ENCODE measurements around the gene FNBP1. TPM values are rescaled to one million over a fixed set of nuclear protein-coding genes. Genes with fewer than 3 reads are reported as not detected.

The FNBP1 gene
- total RNA-seq, 1 experiment from 2014 or later, result 16.0 TPM

DNA sequence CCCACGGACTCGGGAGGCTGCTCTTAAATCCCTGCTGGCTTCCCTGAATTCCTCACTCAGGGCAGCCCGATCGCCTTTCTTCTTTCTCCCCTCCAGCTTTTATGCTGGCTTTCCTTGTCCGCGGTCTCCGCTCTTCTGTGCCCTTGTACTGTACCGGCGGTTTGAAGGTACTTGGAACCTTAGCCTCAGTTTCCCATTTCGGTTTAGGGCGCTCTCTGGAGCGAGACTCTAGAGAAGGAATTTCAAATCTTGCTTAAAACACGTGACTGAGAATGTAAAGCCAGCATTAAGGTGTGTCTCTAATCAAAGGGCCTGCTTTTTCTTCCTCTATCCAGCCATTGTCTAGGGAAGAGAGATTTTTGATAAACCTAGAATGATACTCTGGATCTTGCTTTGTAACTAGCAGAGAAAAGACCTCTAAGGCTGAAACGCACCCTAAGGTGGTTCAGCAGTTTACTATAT, 11.4 kb upstream of the FNBP1 start:
- Histone ChIP-seq H3K27me3 (ENCODE audit: control insufficient read depth, insufficient read depth, low read length) (no peaks in the 10 kb centered on the region), H3K4me3 (ENCODE audit: insufficient read depth, low read depth, low read length) (peak overlapping the region; percentile 71), H3K36me3 (replicated peaks; ENCODE audit: control insufficient read depth, insufficient read depth, low read length) (no peaks in the 10 kb centered on the region)
- DNase-seq, result no peak

- Histone ChIP-seq H3K36me3 (replicated peaks; ENCODE audit: control insufficient read depth, insufficient read depth, low read length) (no peaks in the 10 kb centered on the region), H3K27me3 (ENCODE audit: control insufficient read depth, insufficient read depth, low read length) (no peaks in the 10 kb centered on the region), H3K4me3 (ENCODE audit: insufficient read depth, low read depth, low read length) (peak within 1 kb of the TSS; percentile 71)
- peak; percentile 96 for DNase-seq
These were observed 10.7 kb upstream of the FNBP1 start, which contains the start of gene GPR107 for GRCh38 chr9:130053504-130054324. Gene GPR107 (plus strand): TSS chr9:130053906. CDS start chr9:130053933, 27 bp downstream.

- Histone ChIP-seq H3K4me3 (ENCODE audit: insufficient read depth, low read depth, low read length) (peak overlapping the region; percentile 71), H3K27me3 (ENCODE audit: control insufficient read depth, insufficient read depth, low read length) (no peaks in the 10 kb centered on the region), H3K36me3 (replicated peaks; ENCODE audit: control insufficient read depth, insufficient read depth, low read length) (no peaks in the 10 kb centered on the region)
- DNase-seq, result no peak
These were observed 10.1 kb upstream of the FNBP1 start for GRCh38 chr9:130053109-130053503.

- Histone ChIP-seq H3K4me3 (ENCODE audit: insufficient read depth, low read depth, low read length) (no peak overlapping the region), H3K36me3 (replicated peaks; ENCODE audit: control insufficient read depth, insufficient read depth, low read length) (no peaks in the 10 kb centered on the region), H3K27me3 (ENCODE audit: control insufficient read depth, insufficient read depth, low read length) (no peaks in the 10 kb centered on the region)
- no peak for DNase-seq
These were observed 8.9 kb upstream of the FNBP1 start for GRCh38 chr9:130051855-130052254.

GRCh38 chr9:130050462-130050861, 7.5 kb upstream of the FNBP1 start:
- H3K36me3 ChIP-seq (replicated peaks; ENCODE audit: control insufficient read depth, insufficient read depth, low read length), result no peaks in the 10 kb centered on the region
- no peak for DNase-seq
- H3K27me3 ChIP-seq (ENCODE audit: control insufficient read depth, insufficient read depth, low read length), result no peaks in the 10 kb centered on the region
- no peak overlapping the region for H3K4me3 ChIP-seq (ENCODE audit: insufficient read depth, low read depth, low read length)

DNA sequence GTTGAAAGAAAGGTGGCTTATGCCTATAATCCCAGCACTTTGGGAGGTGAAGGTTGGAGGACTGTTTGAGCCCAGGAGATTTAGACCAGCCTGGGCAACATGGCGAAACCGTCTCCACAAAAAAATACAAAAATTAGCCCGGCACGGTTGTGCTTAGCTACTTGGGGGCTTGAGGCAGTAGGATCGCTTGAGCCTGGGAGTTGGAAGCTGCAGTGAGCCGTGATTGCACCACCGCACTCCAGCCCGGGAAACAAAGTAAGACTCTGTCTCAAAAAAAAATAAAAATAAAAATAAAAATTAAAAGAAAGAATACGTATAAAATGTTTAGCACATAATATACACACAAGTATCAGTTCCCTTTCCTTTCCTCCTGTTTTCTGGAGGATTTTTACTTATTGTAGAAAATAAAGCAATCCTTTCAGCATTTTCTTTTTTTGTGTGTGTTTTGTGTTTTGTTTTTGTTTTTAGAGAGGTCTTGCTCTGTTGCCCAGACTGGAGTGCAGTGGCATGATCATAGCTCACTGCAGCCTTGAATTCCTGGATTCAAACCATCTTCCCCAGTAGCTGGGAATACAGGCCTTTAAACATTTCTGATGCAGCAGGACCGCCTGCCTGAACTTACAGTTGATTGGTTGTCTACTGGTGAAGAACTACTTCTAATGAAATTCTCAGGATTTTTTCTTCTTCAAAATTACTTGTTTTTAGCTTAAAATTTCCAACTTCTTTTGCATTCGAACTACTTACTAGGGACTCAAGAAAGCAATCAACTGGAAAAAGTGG, 6.6 kb upstream of the FNBP1 start:
- DNase-seq, result no peak
- H3K36me3 ChIP-seq (replicated peaks; ENCODE audit: control insufficient read depth, insufficient read depth, low read length), result no peaks in the 10 kb centered on the region
- H3K27me3 ChIP-seq (ENCODE audit: control insufficient read depth, insufficient read depth, low read length), result no peaks in the 10 kb centered on the region
- H3K4me3 ChIP-seq (ENCODE audit: insufficient read depth, low read depth, low read length), result no peak overlapping the region

DNA sequence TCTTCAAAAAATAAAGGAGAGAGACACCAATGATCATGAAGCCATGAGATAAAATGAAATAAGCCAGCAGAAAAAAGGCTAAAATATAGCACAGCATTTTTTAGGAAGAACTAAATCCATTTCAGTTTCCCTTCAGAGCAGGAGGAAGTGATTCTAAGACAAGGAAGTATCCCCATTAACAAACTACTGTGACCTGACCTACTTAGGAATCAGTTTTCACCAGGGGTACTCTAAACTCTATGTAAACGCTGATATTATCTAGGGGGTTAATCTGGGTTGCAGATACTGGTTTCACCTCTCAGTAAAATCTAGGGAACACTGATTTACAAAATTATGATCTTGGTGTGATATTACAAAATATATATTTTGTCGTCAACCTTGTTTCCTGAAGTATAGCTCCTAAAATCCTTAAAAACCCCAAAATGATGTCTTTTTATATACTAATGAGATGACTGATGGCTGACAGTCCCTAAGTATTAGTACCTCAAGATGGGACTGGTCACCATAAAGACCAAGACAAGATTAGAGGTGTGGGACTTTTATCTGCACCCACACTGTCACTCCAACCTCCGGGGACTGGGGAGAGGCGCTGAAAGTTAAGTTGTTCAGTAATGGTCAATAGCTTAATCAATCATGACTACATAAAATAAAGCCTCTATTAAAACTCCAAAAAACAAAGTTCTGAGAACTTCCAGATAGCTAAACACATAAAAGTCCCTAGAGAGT, 2.9 kb upstream of the FNBP1 start:
- H3K36me3 ChIP-seq (replicated peaks; ENCODE audit: control insufficient read depth, insufficient read depth, low read length), result no peaks in the 10 kb centered on the region
- no peak for DNase-seq
- H3K4me3 ChIP-seq (ENCODE audit: insufficient read depth, low read depth, low read length), result no peak overlapping the region
- H3K27me3 ChIP-seq (ENCODE audit: control insufficient read depth, insufficient read depth, low read length), result peaks cover 4% of the 10 kb centered on the region; the same call in 1 of the 2 replicates

- peak; percentile 62 for DNase-seq
- H3K27me3 ChIP-seq (ENCODE audit: control insufficient read depth, insufficient read depth, low read length), result peaks cover 4% of the 10 kb centered on the region; the same call in 1 of the 2 replicates
- H3K36me3 ChIP-seq (replicated peaks; ENCODE audit: control insufficient read depth, insufficient read depth, low read length), result no peaks in the 10 kb centered on the region
- peak overlapping the region; percentile 59 for H3K4me3 ChIP-seq (ENCODE audit: insufficient read depth, low read depth, low read length)
These were observed 950 bp upstream of the FNBP1 start for GRCh38 chr9:130043654-130044623.

- DNase-seq, result peak; percentile 87
These were observed 544 bp downstream of the FNBP1 start for GRCh38 chr9:130042406-130042884.

DNA sequence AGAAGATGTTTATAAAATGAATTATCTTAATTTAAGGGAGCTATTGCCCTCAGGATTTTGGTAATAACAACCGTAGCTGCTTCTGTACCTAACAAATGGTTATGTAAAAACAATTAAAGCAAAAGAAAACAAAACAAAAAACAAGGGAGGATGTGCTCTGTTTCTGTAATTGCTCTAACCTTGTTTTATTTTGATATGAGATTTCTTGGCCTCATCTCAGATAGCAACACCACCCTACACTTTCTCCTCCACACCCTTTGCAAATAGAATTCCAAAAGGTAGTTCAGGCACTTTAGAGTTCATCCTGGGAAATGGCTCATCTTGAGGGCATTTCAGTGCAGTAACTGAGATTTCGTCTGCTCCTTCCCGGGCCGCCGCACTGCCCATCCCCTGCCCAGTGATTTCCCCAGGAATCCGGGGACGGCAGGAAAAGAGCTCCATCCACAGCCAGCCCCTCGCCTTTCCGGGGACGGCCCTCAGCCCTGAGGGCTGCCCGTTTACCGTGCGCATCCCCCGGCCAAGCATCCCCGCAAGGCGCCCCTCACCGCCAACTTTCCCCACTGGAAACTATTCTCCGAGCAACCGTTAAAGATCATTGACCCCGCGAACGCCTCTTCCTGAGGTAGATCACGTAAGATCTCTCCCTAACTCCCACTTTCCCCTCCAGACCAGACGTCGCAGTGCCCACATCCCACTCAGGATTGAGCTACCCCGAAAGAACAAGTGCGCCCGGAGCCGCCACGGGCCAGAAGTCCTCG, 1.2 kb downstream of the FNBP1 start:
- peak overlapping the region; percentile 88 for H3K4me3 ChIP-seq (ENCODE audit: insufficient read depth, low read depth, low read length)
- H3K36me3 ChIP-seq (replicated peaks; ENCODE audit: control insufficient read depth, insufficient read depth, low read length), result no peaks in the 10 kb centered on the region
- H3K27me3 ChIP-seq (ENCODE audit: control insufficient read depth, insufficient read depth, low read length), result peaks cover 4% of the 10 kb centered on the region; the same call in 1 of the 2 replicates
- DNase-seq, result peak; percentile 75

More at GRCh38 chr9:130042406-130042884, 544 bp downstream of the FNBP1 start:
- Histone ChIP-seq H3K4me3 (ENCODE audit: insufficient read depth, low read depth, low read length) (peak overlapping the region; percentile 88), H3K36me3 (replicated peaks; ENCODE audit: control insufficient read depth, insufficient read depth, low read length) (no peaks in the 10 kb centered on the region), H3K27me3 (ENCODE audit: control insufficient read depth, insufficient read depth, low read length) (peaks cover 4% of the 10 kb centered on the region; the same call in 1 of the 2 replicates)

- no peak for DNase-seq
- H3K27me3 ChIP-seq (ENCODE audit: control insufficient read depth, insufficient read depth, low read length), result peaks cover 4% of the 10 kb centered on the region; the same call in 1 of the 2 replicates
- H3K4me3 ChIP-seq (ENCODE audit: insufficient read depth, low read depth, low read length), result no peak overlapping the region
- H3K36me3 ChIP-seq (replicated peaks; ENCODE audit: control insufficient read depth, insufficient read depth, low read length), result no peaks in the 10 kb centered on the region
These were observed 1.9 kb downstream of the FNBP1 start for GRCh38 chr9:130040984-130041647.

DNA sequence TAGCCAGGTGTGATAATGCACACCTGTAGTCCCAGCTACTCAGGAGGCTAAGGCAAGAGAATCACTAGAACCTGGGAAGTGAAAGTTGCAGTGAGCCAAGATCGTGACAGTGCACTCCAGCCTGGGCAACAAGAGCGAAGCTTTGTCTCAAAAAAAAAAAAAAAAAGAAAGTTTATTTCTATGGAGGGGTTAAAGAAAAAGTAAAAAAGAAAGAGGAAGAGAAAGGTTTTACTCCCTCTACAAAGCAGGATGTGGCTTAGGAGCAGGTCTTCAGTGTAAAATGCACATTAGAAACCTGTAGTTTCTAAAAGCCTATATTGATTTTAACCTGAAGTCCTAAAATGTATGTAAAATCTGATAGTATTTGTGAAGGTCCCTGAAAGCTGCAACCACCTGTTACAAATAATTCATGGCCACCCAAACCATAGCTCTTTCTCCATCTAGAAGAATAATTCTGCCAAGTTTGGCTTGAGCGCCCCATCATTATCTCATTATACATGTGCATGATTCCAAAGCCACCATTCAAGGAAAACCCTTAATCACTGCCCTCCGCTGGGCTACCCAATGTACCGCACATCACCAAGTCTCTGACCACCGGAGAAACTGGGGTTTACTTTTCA, 3.4 kb downstream of the FNBP1 start:
- peak; percentile 63 for DNase-seq
- Histone ChIP-seq H3K27me3 (ENCODE audit: control insufficient read depth, insufficient read depth, low read length) (peaks cover 4% of the 10 kb centered on the region; the same call in 1 of the 2 replicates), H3K4me3 (ENCODE audit: insufficient read depth, low read depth, low read length) (no peak overlapping the region), H3K36me3 (replicated peaks; ENCODE audit: control insufficient read depth, insufficient read depth, low read length) (no peaks in the 10 kb centered on the region)

Data from H7 (cell line).